HepG2 (cell line): ENCODE results near the gene GPX2. TPM values are rescaled to one million over a fixed set of nuclear protein-coding genes. Genes with fewer than 3 reads are reported as not detected.
A peak's percentile ranks its signal among the peaks of the same experiment; 100 is the strongest.

ENCODE experiments used
- PAWR ChIP-seq: sonication (generic); formaldehyde crosslinking; IDR thresholded peaks from 2 replicates; pipeline ENCODE4 v1.4.0; 2020; ENCODE audit warnings: missing genetic modification reagents, mild to moderate bottlenecking, borderline replicate concordance
- STAT6 ChIP-seq: sonication (generic); formaldehyde crosslinking; IDR thresholded peaks from 2 replicates; pipeline ENCODE4 v1.4.0; 2020; ENCODE audit warnings: missing genetic modification reagents, mild to moderate bottlenecking, borderline replicate concordance
- TRIM22 ChIP-seq: fragments of 450-650 bp; IDR thresholded peaks from 2 replicates; pipeline ENCODE4 v1.6.1; 2017
- ZBTB33 ChIP-seq: sonication (generic); formaldehyde crosslinking; IDR thresholded peaks from 2 replicates; pipeline ENCODE4 v1.4.0; 2020; ENCODE audit warnings: missing genetic modification reagents
- ZFP41 ChIP-seq: sonication (generic); formaldehyde crosslinking; IDR thresholded peaks from 2 replicates; pipeline ENCODE4 v1.4.0; 2020; ENCODE audit warnings: mild to moderate bottlenecking, missing genetic modification reagents, borderline replicate concordance
- polyA plus RNA-seq, 8 experiments: library from polyadenylated mRNA; depleted of rRNA in 3 of 8; stranded (reverse) in 7 of 8; unstranded in 1 of 8; fragments of >200 nt; fragmentation: Illumina TruSeq in 4 of 8; extraction: Trizol in 4 of 8; gene quantifications; 2 replicates each; pipeline versions ENCODE4 v1.2.1 to v1.2.3, GENCODE V29; 2011 to 2016; ENCODE audit warnings: low read depth in 4 of 8, missing spikeins in 1 of 8, mixed read lengths in 1 of 8; ENCODE audit not compliant: insufficient read depth in 1 of 8
- total RNA-seq, 5 experiments: library from RNA; depleted of rRNA; stranded (reverse); fragments of >200 nt; fragmentation: Illumina TruSeq; extraction: Trizol; gene quantifications; 2 replicates each; pipeline ENCODE4 v1.2.3, GENCODE V29; 2016; ENCODE audit warnings: low read depth in 1 of 5
- TF ChIP-seq, protein P1 (sequence below): sonication (generic); formaldehyde crosslinking; IDR thresholded peaks from 2 replicates; pipeline ENCODE4 v1.4.0; 2020; ENCODE audit warnings: missing genetic modification reagents, mild to moderate bottlenecking, borderline replicate concordance
- TF ChIP-seq, protein P2 (sequence below): sonication (generic); formaldehyde crosslinking; conservative IDR thresholded peaks from 2 replicates; pipeline ENCODE4 v1.4.0; 2020; ENCODE audit warnings: missing genetic modification reagents
- TF ChIP-seq, protein P3 (sequence below): sonication (generic); formaldehyde crosslinking; IDR thresholded peaks from 2 replicates; pipeline ENCODE4 v1.9.0; 2021; ENCODE audit warnings: missing genetic modification reagents, borderline replicate concordance
- TF ChIP-seq, protein P4 (sequence below): sonication (generic); formaldehyde crosslinking; IDR thresholded peaks from 2 replicates; pipeline ENCODE4 v1.5.0; 2020; ENCODE audit warnings: missing genetic modification reagents, mild to moderate bottlenecking, borderline replicate concordance

GPX2 gene
- total and polyA plus RNA-seq, 2 of the 13 experiments (the other 11 are each of a cell fraction or from before 2014, with no cell fraction given) = 526 to 674 TPM

- TF ChIP-seq STAT6 (CRISPR knock-in tag) = no peak
- no peak for TF ChIP-seq TRIM22
- TF ChIP-seq ZBTB33 (CRISPR knock-in tag) = no peak
- TF ChIP-seq, protein P1, sequence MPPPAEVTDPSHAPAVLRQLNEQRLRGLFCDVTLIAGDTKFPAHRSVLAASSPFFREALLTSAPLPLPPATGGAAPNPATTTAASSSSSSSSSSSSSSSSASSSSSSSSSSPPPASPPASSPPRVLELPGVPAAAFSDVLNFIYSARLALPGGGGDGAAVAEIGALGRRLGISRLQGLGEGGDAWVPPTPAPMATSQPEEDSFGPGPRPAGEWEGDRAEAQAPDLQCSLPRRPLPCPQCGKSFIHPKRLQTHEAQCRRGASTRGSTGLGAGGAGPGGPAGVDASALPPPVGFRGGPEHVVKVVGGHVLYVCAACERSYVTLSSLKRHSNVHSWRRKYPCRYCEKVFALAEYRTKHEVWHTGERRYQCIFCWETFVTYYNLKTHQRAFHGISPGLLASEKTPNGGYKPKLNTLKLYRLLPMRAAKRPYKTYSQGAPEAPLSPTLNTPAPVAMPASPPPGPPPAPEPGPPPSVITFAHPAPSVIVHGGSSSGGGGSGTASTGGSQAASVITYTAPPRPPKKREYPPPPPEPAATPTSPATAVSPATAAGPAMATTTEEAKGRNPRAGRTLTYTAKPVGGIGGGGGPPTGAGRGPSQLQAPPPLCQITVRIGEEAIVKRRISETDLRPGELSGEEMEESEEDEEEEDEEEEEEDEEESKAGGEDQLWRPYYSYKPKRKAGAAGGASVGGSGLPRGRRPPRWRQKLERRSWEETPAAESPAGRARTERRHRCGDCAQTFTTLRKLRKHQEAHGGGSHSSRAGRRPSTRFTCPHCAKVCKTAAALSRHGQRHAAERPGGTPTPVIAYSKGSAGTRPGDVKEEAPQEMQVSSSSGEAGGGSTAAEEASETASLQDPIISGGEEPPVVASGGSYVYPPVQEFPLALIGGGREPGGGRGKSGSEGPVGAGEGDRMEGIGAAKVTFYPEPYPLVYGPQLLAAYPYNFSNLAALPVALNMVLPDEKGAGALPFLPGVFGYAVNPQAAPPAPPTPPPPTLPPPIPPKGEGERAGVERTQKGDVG (CRISPR knock-in tag) = no peak
- TF ChIP-seq, protein P2, sequence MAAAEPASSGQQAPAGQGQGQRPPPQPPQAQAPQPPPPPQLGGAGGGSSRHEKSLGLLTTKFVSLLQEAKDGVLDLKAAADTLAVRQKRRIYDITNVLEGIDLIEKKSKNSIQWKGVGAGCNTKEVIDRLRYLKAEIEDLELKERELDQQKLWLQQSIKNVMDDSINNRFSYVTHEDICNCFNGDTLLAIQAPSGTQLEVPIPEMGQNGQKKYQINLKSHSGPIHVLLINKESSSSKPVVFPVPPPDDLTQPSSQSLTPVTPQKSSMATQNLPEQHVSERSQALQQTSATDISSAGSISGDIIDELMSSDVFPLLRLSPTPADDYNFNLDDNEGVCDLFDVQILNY = no peak
- TF ChIP-seq, protein P3, sequence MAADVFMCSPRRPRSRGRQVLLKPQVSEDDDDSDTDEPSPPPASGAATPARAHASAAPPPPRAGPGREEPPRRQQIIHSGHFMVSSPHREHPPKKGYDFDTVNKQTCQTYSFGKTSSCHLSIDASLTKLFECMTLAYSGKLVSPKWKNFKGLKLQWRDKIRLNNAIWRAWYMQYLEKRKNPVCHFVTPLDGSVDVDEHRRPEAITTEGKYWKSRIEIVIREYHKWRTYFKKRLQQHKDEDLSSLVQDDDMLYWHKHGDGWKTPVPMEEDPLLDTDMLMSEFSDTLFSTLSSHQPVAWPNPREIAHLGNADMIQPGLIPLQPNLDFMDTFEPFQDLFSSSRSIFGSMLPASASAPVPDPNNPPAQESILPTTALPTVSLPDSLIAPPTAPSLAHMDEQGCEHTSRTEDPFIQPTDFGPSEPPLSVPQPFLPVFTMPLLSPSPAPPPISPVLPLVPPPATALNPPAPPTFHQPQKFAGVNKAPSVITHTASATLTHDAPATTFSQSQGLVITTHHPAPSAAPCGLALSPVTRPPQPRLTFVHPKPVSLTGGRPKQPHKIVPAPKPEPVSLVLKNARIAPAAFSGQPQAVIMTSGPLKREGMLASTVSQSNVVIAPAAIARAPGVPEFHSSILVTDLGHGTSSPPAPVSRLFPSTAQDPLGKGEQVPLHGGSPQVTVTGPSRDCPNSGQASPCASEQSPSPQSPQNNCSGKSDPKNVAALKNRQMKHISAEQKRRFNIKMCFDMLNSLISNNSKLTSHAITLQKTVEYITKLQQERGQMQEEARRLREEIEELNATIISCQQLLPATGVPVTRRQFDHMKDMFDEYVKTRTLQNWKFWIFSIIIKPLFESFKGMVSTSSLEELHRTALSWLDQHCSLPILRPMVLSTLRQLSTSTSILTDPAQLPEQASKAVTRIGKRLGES (CRISPR knock-in tag) = no peak
- no peak for TF ChIP-seq ZFP41
- no peak for TF ChIP-seq PAWR
- TF ChIP-seq, protein P4, sequence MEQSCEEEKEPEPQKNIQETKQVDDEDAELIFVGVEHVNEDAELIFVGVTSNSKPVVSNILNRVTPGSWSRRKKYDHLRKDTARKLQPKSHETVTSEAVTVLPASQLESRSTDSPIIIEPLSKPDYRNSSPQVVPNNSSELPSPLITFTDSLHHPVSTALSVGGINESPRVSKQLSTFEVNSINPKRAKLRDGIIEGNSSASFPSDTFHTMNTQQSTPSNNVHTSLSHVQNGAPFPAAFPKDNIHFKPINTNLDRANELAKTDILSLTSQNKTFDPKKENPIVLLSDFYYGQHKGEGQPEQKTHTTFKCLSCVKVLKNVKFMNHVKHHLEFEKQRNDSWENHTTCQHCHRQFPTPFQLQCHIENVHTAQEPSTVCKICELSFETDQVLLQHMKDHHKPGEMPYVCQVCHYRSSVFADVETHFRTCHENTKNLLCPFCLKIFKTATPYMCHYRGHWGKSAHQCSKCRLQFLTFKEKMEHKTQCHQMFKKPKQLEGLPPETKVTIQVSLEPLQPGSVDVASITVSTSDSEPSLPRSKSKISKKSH (CRISPR knock-in tag) = 0 out of 2 replicates have a peak, but pooled peaks have one; percentile 54
These were observed 5.4 kb upstream of the GPX2 start (continued) for GRCh38 chr14:64947710-64948611.
